Central memory CD8-positive, alpha-beta T cell (primary cell): ENCODE measurements around the gene NEIL3.
"Not testable (repeated sequence)": the region's sequence is repeated elsewhere in the genome, so short reads cannot be mapped to it uniquely, and the experiment has no call there.

Experiments used
- ATAC-seq: fragments of 150-1000 bp; cut with Tn5 transposase; replicated peaks from 2 replicates; pipeline ENCODE4 v1.10.0; 2022; ENCODE audit warnings: mild to moderate bottlenecking, moderate FRiP score, moderate number of reproducible peaks; ENCODE audit not compliant: poor library complexity, severe bottlenecking; ENCODE audit errors: extremely low read depth
- DNase-seq, 2 donors: peaks; one replicate each; pipeline ENCODE4 v3.0.0; 2021; ENCODE audit warnings: low spot score in 2 of 2
- H3K27ac Mint-ChIP-seq: one replicate; pipeline ENCODE4 v1.8.0; 2022; ENCODE audit warnings: low read depth, mild to moderate bottlenecking, moderate library complexity, mixed read lengths
- H3K27me3 Mint-ChIP-seq: one replicate; pipeline ENCODE4 v1.8.0; 2022; ENCODE audit warnings: mixed read lengths
- H3K36me3 Mint-ChIP-seq: one replicate; pipeline ENCODE4 v1.8.0; 2022; ENCODE audit warnings: mild to moderate bottlenecking, moderate library complexity, mixed read lengths; ENCODE audit not compliant: insufficient read depth
- H3K4me1 Mint-ChIP-seq: one replicate; pipeline ENCODE4 v1.8.0; 2022; ENCODE audit warnings: mixed read lengths
- H3K4me3 Mint-ChIP-seq: one replicate; pipeline ENCODE4 v1.8.0; 2022; ENCODE audit warnings: mild to moderate bottlenecking, moderate library complexity, mixed read lengths
- H3K9me3 Mint-ChIP-seq: one replicate; pipeline ENCODE4 v1.8.0; 2022; ENCODE audit warnings: mixed read lengths

NEIL3 gene

DNA sequence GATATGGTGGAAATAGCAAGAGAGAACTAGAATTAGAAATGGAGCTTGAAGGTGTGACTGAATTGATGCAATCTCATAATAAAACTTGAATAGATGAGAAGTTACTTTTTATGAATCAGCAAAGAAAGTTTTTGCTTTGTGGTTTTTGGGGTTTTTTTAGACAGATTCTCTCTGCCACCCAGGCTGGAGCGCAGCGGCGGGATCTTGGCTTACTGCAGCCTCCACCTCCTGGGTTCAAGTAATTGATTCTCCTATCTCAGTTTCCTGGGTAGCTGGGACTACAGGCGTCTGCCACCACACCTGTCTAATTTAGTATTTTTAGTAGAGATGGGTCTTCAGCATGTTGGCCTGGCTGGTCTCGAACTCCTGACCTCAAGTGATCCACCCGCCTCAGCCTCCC lies 23.7 kb upstream of the NEIL3 start:
- DNase-seq = no peak
- no peaks in the 10 kb centered on the region for H3K36me3 Mint-ChIP-seq

DNA sequence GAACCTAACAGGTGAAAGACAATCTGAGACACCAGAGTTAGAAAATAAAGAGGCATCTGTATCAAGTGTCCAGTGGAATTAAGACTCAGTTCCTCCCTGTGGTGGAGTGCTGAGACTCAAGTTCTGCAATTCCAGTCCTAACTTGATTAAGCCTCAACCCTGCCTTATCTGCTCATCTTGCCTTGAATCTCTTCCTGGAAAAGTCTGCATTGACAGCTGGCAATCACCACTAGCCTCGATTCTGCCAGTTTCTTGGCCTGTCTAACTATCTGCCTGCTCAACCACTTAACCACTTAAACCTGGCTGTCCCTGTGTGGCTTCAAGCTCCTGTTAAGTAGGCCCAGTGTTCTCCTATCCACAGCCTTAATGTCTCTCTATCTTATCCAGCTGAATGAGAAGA lies 22.4 kb upstream of the NEIL3 start:
- Mint-ChIP-seq H3K27me3 (no peaks in the 10 kb centered on the region), H3K4me1 (peaks cover 5% of the 10 kb centered on the region), H3K4me3 (no peak overlapping the region), H3K27ac (no peak overlapping the region), H3K9me3 (no peaks in the 10 kb centered on the region), H3K36me3 (no peaks in the 10 kb centered on the region)
- ATAC-seq (no peak), DNase-seq (no peak)

More for the DNA sequence above, 23.7 kb upstream of the NEIL3 start:
- ATAC-seq = no peak
- Mint-ChIP-seq H3K27me3 (no peaks in the 10 kb centered on the region), H3K4me3 (no peak overlapping the region), H3K27ac (no peak overlapping the region), H3K4me1 (peaks cover 5% of the 10 kb centered on the region), H3K9me3 (no peaks in the 10 kb centered on the region)

DNA sequence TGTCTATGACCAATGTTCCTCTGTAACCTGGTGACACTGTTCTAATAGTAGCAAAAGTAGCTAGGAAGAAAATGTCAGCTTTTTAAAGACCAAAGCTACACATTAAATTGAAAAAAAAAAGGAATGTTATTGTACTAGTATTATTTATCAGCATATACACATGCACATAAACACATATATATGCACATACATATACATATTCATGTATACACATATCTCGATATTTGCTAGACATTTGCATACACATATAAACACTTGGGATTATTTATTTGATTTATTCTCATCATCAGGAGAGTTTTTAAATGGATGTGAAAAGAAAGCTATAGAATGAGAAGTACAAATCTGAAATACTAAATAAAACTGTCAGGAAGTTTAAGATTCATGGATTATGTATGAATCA lies 21.3 kb upstream of the NEIL3 start:
- ATAC-seq (no peak), DNase-seq (no peak)
- H3K27ac Mint-ChIP-seq = no peak overlapping the region
- H3K4me1 Mint-ChIP-seq = peaks cover 5% of the 10 kb centered on the region
- no peak overlapping the region for H3K4me3 Mint-ChIP-seq
- no peaks in the 10 kb centered on the region for H3K36me3 Mint-ChIP-seq
- H3K27me3 Mint-ChIP-seq = no peaks in the 10 kb centered on the region
- H3K9me3 Mint-ChIP-seq = no peaks in the 10 kb centered on the region

DNA sequence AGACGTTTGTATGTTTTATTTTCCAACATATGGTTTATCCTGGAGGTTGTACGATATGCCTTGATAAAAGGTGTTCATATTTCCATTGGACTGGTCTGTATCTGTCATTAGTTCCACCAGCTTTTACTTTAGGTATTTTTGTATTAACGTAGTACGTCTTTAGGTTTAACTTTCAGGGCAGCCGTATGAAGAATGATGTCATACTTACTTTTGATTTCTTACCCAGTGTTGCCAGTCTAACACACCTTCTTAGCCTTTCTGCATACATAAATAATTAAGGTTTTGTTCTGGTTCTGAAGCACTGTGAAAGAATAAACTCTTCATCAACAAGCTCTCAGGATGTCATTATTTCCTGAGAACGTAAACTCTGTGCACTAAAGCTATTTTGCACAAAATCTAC lies 18.9 kb upstream of the NEIL3 start:
- Mint-ChIP-seq H3K4me1 (peaks cover 2% of the 10 kb centered on the region), H3K27me3 (no peaks in the 10 kb centered on the region), H3K27ac (no peak overlapping the region), H3K4me3 (no peak overlapping the region), H3K9me3 (no peaks in the 10 kb centered on the region), H3K36me3 (no peaks in the 10 kb centered on the region)
- no peak for ATAC-seq
- no peak for DNase-seq

DNA sequence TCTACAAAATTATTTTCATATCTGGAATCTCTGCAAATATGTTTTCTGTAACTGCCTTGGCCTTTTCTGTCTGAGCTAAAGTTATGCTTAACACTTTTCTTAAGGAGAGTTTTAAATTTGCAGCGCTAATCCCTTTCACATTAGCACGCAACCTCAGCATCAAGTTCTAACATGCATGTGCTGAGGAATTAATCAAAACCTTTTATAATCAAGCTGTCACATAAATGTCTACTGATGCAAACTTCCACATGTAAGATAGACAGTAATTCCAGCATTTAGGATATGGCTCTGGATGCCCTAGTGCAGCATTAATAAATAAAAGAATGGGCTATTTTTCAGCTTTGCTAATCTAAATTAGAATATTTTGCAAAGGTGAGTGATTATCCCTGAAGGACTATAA lies 17.5 kb upstream of the NEIL3 start:
- Mint-ChIP-seq H3K9me3 (no peaks in the 10 kb centered on the region), H3K4me3 (no peak overlapping the region), H3K27ac (no peak overlapping the region), H3K36me3 (no peaks in the 10 kb centered on the region), H3K4me1 (no peaks in the 10 kb centered on the region), H3K27me3 (no peaks in the 10 kb centered on the region)
- no peak for DNase-seq
- no peak for ATAC-seq

DNA sequence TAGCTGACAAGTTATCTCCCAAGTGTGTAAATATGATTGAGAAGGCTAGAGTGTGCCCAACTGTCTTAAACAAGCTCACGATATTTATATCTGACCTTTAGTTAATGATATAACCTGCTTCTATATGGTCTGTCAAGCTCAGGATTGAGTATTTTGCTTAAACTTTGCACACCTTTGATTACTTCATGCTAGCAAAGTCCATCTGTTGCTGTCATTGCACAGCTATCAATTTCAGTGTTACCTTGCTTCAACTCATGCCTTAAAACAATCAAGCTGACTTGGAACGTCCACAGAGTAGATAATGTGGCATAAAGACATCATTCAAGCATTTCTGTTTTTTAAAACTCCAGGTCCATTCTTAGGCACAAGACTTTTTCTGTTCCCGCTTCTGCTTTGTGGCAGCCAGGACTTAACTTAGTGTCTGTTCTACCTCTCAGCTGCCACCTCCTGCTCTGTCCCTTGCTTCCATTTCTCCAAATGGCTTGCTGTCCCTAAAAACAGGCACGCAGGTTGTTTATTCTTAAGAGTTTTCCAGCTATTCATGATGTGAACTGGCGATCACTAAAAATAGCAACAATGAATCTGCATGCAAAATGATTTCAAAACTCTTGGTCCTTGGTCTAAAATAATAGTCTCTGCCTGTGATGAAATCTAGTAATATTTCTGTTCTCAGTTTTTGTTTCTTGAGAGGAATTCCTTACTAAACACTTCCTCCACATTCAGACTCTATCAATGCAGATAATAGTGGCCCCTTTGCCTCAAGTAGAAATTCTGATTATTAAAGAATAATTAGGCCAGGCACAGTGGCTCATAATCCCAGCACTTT lies 16.3 kb upstream of the NEIL3 start:
- ATAC-seq (no peak), DNase-seq (no peak)
- H3K27ac Mint-ChIP-seq = no peak overlapping the region
- no peaks in the 10 kb centered on the region for H3K4me1 Mint-ChIP-seq
- H3K4me3 Mint-ChIP-seq = no peak overlapping the region
- H3K27me3 Mint-ChIP-seq = no peaks in the 10 kb centered on the region
- H3K9me3 Mint-ChIP-seq = peaks cover 5% of the 10 kb centered on the region
- no peaks in the 10 kb centered on the region for H3K36me3 Mint-ChIP-seq

DNA sequence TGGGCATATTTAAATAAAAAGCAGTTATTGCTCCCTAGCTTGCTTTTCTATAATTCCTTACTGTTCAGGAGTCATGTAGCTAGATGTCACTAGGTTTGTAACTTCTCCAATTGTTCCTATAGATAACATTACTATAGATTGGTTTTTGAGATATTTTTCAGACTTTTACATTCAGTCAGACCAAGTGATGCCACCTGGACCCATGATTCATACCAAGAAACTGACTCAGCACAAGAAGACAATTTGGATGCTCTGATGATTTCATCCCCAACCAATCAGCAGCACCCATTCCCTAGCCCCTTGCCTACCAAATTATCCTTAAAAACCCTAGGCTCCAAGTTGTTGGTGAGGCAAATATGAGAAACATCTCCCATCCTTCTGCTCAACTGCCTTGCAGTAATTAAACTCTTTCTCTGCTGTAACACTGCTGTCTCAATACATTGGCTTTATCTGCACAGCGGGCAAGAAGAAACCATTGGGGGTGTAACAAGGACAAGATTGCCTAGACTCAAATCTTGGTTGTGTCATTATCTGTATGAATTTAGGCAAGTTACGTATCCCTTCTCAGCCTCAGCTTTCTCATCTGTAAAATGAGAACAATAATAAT lies 11.8 kb upstream of the NEIL3 start:
- Mint-ChIP-seq H3K27ac (no peak overlapping the region), H3K36me3 (no peaks in the 10 kb centered on the region), H3K4me3 (no peak overlapping the region), H3K27me3 (no peaks in the 10 kb centered on the region), H3K9me3 (peaks cover 5% of the 10 kb centered on the region), H3K4me1 (no peaks in the 10 kb centered on the region)
- ATAC-seq (no peak), DNase-seq (no peak)

DNA sequence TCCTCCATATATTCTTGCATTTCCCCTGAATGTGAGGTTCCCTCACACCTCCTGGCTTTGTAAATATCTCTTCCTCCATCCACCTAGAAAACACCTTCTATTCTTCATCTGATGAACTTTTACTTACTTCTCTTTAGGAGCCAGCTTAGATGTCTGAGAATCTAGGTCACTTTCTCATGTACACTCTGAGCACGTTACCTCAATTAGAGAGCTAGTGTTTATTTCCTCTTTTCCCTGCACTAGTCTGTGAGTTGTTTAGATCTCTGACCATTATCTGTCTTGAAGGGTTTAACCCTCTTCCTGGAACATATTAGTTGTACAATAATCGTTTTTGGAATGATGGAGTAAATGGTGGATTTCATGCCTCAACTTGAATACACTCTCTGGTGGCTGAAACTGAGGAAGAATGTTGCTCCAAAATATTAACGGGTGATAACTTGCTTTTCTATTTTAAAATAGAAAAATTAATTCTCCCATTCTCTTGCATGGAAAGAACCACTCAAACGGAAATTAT lies 8.5 kb upstream of the NEIL3 start:
- no peaks in the 10 kb centered on the region for H3K36me3 Mint-ChIP-seq
- no peak for ATAC-seq

DNA sequence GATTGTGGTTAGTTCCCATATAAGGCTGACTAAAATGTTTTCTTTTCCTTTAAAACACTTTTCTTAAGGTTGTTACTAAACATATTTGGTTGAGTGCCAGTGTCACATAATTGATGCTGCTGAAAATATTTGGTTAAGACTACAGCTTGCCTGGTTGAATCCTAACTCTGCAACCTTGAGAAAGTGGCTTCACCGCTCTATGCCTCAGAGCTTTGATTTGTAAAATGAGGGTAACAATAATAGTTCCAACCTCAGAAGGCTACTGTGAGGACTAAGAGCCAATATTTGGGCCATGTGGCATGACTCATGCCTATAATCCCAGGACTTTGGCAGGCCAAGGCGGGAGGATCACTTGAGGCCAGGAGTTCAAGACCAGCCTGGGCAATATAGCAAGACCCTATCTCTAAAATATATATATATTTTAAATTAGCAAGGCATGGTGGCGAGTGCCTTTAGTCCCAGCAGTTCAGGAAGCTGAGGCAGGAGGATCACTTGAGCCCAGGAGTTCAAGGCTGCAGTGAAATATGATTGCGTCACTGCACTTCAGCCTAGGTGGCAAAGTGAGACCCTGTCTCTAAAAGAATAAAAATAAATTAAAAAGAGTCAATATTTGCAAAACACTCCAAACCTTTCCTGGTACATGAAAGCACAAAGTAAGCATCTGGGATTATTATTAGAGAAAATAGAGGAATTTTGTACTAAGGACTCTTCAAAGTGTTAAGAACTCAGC lies 7.1 kb upstream of the NEIL3 start:
- H3K4me1 Mint-ChIP-seq = no peaks in the 10 kb centered on the region
- no peaks in the 10 kb centered on the region for H3K27me3 Mint-ChIP-seq
- H3K36me3 Mint-ChIP-seq = no peaks in the 10 kb centered on the region
- ATAC-seq (no peak), DNase-seq (no peak)
- H3K9me3 Mint-ChIP-seq = peaks cover 5% of the 10 kb centered on the region
- no peak overlapping the region for H3K27ac Mint-ChIP-seq
- H3K4me3 Mint-ChIP-seq = no peak overlapping the region

More for the DNA sequence above, 8.5 kb upstream of the NEIL3 start:
- H3K27me3 Mint-ChIP-seq = no peaks in the 10 kb centered on the region
- DNase-seq = no peak
- H3K9me3 Mint-ChIP-seq = peaks cover 5% of the 10 kb centered on the region
- no peak overlapping the region for H3K4me3 Mint-ChIP-seq
- H3K4me1 Mint-ChIP-seq = no peaks in the 10 kb centered on the region
- H3K27ac Mint-ChIP-seq = no peak overlapping the region

DNA sequence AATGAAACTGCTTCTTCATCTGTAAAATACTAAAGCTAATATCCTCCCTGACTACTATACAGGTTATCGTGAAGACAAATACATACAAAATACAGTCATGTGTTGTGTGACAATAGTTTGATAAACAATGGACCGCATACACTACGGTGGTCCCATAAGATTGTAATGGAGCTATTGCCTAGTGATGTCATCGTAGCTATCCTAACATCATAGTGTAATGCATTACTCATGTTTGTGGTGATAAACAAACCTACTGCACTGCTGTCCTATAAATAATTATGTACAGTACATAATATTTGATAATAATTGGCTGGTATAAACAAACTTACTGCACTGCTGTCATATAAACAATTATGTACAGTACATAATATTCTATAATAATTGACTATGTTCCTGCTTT lies 5.6 kb upstream of the NEIL3 start:
- Mint-ChIP-seq H3K9me3 (no peaks in the 10 kb centered on the region), H3K4me3 (no peak overlapping the region), H3K4me1 (peaks cover 9% of the 10 kb centered on the region), H3K36me3 (no peaks in the 10 kb centered on the region), H3K27ac (no peak overlapping the region), H3K27me3 (no peaks in the 10 kb centered on the region)
- DNase-seq (no peak), ATAC-seq (no peak)

DNA sequence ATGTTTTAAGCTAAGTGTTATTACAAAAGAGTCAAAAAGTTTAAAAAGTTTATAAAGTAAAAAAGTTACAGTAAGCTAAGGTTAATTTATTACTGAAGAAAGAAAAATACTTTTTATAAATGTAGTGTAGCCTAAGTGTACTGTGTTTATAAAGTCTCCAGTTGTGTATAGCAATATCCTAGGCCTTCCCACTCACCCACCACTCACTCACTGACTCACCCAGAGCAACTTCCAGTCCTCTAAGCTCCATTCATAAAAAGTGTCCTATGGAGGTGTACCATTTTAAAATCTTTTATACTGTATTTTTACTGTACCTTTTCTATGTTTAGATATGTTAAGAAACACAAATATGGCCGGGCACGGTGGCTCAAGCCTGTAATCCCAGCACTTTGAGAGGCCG lies 4.8 kb upstream of the NEIL3 start:
- not testable (repeated sequence) for H3K9me3 Mint-ChIP-seq, H3K36me3 Mint-ChIP-seq, H3K27me3 Mint-ChIP-seq, H3K4me3 Mint-ChIP-seq, ATAC-seq, H3K27ac Mint-ChIP-seq, DNase-seq
- H3K4me1 Mint-ChIP-seq = peaks cover 17% of the 10 kb centered on the region

DNA sequence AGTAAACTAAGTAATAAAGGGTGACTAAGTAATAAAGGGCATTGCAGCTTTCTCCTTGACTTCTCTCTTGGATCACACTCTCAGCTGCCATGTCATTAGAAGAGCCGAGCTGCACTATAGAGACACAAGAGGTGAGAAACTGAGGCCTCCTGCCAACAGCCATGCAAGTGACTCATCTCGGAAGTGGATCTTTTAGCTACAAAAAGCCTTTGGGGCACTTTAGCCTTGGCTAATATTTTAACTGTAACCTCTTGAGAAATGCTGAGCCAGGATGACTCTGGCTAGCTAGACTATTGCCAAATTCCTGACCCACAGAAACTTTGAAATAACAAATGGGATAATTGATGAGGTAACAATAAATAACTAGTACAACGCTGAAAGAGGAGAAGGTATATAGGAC lies 1.5 kb upstream of the NEIL3 start:
- ATAC-seq = no peak
- H3K4me3 Mint-ChIP-seq = peak overlapping the region; percentile 95

More for the DNA sequence above, 1.5 kb upstream of the NEIL3 start:
- peak overlapping the region; percentile 64 for H3K27ac Mint-ChIP-seq
- no peak for DNase-seq
- peaks cover 7% of the 10 kb centered on the region for H3K36me3 Mint-ChIP-seq
- H3K4me1 Mint-ChIP-seq = peaks cover 24% of the 10 kb centered on the region
- H3K9me3 Mint-ChIP-seq = no peaks in the 10 kb centered on the region
- H3K27me3 Mint-ChIP-seq = no peaks in the 10 kb centered on the region
